Liver (tissue), 3 donors: ENCODE measurements around the gene WNT3A.
"Not testable (repeated sequence)": the region's sequence is repeated elsewhere in the genome, so short reads cannot be mapped to it uniquely, and the experiment has no call there.

Source experiments
- EGR1 ChIP-seq, 2 donors: IDR thresholded peaks; 2 replicates each; pipeline ENCODE4 v1.6.1; 2016 to 2018; ENCODE audit warnings: antibody characterized with exemption in 2 of 2, low read depth in 2 of 2
- FOXA1 ChIP-seq: IDR thresholded peaks from 2 replicates; pipeline ENCODE4 v1.6.1; 2016; ENCODE audit warnings: antibody characterized with exemption
- GABPA ChIP-seq, 2 donors: IDR thresholded peaks in 1 of 2; conservative IDR thresholded peaks in 1 of 2; 2 replicates each; pipeline ENCODE4 v1.6.1; 2016; ENCODE audit warnings: antibody characterized with exemption in 2 of 2, mild to moderate bottlenecking in 1 of 2, moderate library complexity in 1 of 2
- JUND ChIP-seq, 2 donors: IDR thresholded peaks; 2 replicates each; pipeline ENCODE4 v1.6.1; 2016; ENCODE audit warnings: antibody characterized with exemption in 2 of 2
- RAD21 ChIP-seq, 2 donors: IDR thresholded peaks; 2 replicates each; pipeline ENCODE4 v1.6.1; 2016; ENCODE audit warnings: antibody characterized with exemption in 2 of 2, mild to moderate bottlenecking in 2 of 2
- RXRA ChIP-seq, 2 donors: IDR thresholded peaks; 2 replicates each; pipeline ENCODE4 v1.6.1; 2017 to 2018; ENCODE audit warnings: antibody characterized with exemption in 2 of 2, mild to moderate bottlenecking in 1 of 2
- SP1 ChIP-seq: IDR thresholded peaks from 2 replicates; pipeline ENCODE4 v1.6.1; 2018; ENCODE audit warnings: antibody characterized with exemption, mild to moderate bottlenecking
- TAF1 ChIP-seq: conservative IDR thresholded peaks from 2 replicates; pipeline ENCODE4 v1.6.1; 2016; ENCODE audit warnings: antibody characterized with exemption, mild to moderate bottlenecking
- TF ChIP-seq, protein P1 (sequence below): fragments of 150-350 bp; IDR thresholded peaks from 2 replicates; pipeline ENCODE4 v1.5.1; 2017; ENCODE audit warnings: improper control_type of control experiment, low read depth, low read length; ENCODE audit not compliant: missing input control
- TF ChIP-seq, protein P2 (sequence below): IDR thresholded peaks from 2 replicates; pipeline ENCODE4 v1.6.1; 2016; ENCODE audit warnings: antibody characterized with exemption
- TF ChIP-seq, protein P3 (sequence below): IDR thresholded peaks from 2 replicates; pipeline ENCODE4 v1.6.1; 2016; ENCODE audit warnings: antibody characterized with exemption, mild to moderate bottlenecking
- donor health status: healthy.
- donor health status: healthy.

DNA sequence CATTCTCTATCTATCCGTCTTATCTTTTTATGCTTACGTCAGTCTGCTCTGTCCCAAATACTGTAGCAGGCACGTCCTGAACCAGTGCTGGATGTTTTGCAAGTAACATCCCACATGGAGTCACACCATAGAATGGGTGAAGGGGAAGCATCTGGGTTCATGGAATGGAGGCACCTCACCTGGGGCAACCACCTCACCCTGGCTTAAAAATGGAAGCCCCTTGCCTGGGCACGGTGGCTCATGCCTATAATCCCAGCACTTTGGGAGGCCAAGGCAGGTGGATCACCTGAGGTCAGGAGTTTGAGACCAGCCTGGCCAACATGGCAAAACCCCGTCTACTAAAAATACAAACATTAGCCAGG lies 12.9 kb downstream of the WNT3A start:
- TF ChIP-seq, protein P1, sequence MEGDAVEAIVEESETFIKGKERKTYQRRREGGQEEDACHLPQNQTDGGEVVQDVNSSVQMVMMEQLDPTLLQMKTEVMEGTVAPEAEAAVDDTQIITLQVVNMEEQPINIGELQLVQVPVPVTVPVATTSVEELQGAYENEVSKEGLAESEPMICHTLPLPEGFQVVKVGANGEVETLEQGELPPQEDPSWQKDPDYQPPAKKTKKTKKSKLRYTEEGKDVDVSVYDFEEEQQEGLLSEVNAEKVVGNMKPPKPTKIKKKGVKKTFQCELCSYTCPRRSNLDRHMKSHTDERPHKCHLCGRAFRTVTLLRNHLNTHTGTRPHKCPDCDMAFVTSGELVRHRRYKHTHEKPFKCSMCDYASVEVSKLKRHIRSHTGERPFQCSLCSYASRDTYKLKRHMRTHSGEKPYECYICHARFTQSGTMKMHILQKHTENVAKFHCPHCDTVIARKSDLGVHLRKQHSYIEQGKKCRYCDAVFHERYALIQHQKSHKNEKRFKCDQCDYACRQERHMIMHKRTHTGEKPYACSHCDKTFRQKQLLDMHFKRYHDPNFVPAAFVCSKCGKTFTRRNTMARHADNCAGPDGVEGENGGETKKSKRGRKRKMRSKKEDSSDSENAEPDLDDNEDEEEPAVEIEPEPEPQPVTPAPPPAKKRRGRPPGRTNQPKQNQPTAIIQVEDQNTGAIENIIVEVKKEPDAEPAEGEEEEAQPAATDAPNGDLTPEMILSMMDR, result not testable (repeated sequence)
- TF ChIP-seq RAD21 (IDR thresholded peaks at IDR 0.05); JUND (IDR thresholded peaks at IDR 0.05); FOXA1; SP1; TAF1; RXRA (IDR thresholded peaks at IDR 0.05); EGR1 (IDR thresholded peaks at IDR 0.05; ENCODE audit: low read depth in 2 of 2); GABPA (IDR thresholded peaks at IDR 0.05 in 1 of 2, conservative IDR thresholded peaks at IDR 0.05 in 1 of 2): not testable (repeated sequence)
- TF ChIP-seq, protein P2, sequence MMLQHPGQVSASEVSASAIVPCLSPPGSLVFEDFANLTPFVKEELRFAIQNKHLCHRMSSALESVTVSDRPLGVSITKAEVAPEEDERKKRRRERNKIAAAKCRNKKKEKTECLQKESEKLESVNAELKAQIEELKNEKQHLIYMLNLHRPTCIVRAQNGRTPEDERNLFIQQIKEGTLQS, result not testable (repeated sequence)
- TF ChIP-seq, protein P3, sequence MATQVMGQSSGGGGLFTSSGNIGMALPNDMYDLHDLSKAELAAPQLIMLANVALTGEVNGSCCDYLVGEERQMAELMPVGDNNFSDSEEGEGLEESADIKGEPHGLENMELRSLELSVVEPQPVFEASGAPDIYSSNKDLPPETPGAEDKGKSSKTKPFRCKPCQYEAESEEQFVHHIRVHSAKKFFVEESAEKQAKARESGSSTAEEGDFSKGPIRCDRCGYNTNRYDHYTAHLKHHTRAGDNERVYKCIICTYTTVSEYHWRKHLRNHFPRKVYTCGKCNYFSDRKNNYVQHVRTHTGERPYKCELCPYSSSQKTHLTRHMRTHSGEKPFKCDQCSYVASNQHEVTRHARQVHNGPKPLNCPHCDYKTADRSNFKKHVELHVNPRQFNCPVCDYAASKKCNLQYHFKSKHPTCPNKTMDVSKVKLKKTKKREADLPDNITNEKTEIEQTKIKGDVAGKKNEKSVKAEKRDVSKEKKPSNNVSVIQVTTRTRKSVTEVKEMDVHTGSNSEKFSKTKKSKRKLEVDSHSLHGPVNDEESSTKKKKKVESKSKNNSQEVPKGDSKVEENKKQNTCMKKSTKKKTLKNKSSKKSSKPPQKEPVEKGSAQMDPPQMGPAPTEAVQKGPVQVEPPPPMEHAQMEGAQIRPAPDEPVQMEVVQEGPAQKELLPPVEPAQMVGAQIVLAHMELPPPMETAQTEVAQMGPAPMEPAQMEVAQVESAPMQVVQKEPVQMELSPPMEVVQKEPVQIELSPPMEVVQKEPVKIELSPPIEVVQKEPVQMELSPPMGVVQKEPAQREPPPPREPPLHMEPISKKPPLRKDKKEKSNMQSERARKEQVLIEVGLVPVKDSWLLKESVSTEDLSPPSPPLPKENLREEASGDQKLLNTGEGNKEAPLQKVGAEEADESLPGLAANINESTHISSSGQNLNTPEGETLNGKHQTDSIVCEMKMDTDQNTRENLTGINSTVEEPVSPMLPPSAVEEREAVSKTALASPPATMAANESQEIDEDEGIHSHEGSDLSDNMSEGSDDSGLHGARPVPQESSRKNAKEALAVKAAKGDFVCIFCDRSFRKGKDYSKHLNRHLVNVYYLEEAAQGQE, result not testable (repeated sequence)
